Esophagus squamous epithelium (tissue), 4 donors: Measurements from ENCODE around the gene RTTN.

Source experiments
- CTCF ChIP-seq, 6 experiments: fragments of 450-650 bp in 4 of 6; fragments of 200-600 bp in 2 of 6; sonication (generic) in 2 of 6; IDR thresholded peaks; one replicate each; pipeline ENCODE4 v1.5.1; 2016 to 2019; ENCODE audit warnings: antibody characterized with exemption in 6 of 6, mild to moderate bottlenecking in 4 of 6, moderate library complexity in 4 of 6
- POLR2A ChIP-seq, 4 donors: fragments of 450-650 bp; IDR thresholded peaks; one replicate each; pipeline ENCODE4 v1.6.1; 2017; ENCODE audit warnings: antibody characterized with exemption in 4 of 4, mild to moderate bottlenecking in 4 of 4, moderate library complexity in 3 of 4

- TF ChIP-seq CTCF (IDR thresholded peaks at IDR 0.05) (no peak), POLR2A (IDR thresholded peaks at IDR 0.05) (no peak)
Observed at GRCh38 chr18:70127359-70127758, 78.1 kb downstream of the RTTN start.
